CD4-positive, CD25-positive, alpha-beta regulatory T cell (primary cell): ENCODE results near the gene AUTS2. TPM values are rescaled to one million over a fixed set of nuclear protein-coding genes. Genes with fewer than 3 reads are reported as not detected.
"Not testable (repeated sequence)": the region's sequence is repeated elsewhere in the genome, so short reads cannot be mapped to it uniquely, and the experiment has no call there.

ENCODE experiments used
- ATAC-seq, 2 donors: fragments of 150-1000 bp; cut with Tn5 transposase; one replicate each; pipeline ENCODE4 v1.10.0; 2021; ENCODE audit warnings: low read depth in 2 of 2, moderate number of reproducible peaks in 2 of 2, moderate library complexity in 1 of 2
- DNase-seq, 3 donors: peaks; one replicate each; pipeline versions ENCODE4 v3.0.0 to v3.0.0-alpha.2; 2012 to 2022; ENCODE audit warnings: mixed read lengths in 1 of 3
- H3K27ac ChIP-seq: one replicate; pipeline ENCODE4 v1.7.0; 2013; ENCODE audit warnings: mild to moderate bottlenecking, low read length; ENCODE audit not compliant: insufficient read depth, poor library complexity, severe bottlenecking
- H3K27me3 ChIP-seq: one replicate; pipeline ENCODE4 v1.7.0; 2013; ENCODE audit warnings: low read length; ENCODE audit not compliant: control insufficient read depth, insufficient read depth
- H3K36me3 ChIP-seq: one replicate; pipeline ENCODE4 v1.7.0; 2013; ENCODE audit warnings: mild to moderate bottlenecking, low read length, moderate library complexity; ENCODE audit not compliant: control insufficient read depth, insufficient read depth
- H3K4me1 ChIP-seq: 2 replicates; pipeline ENCODE4 v1.7.0; 2013; ENCODE audit warnings: mild to moderate bottlenecking, low read length; ENCODE audit not compliant: insufficient read depth, control insufficient read depth, poor library complexity, severe bottlenecking
- H3K4me3 ChIP-seq: one replicate; pipeline ENCODE4 v1.7.0; 2013; ENCODE audit warnings: low read depth, mild to moderate bottlenecking, low read length, moderate library complexity
- H3K9me3 ChIP-seq, 2 experiments: 1 replicate in 1 of 2; 2 replicates in 1 of 2; pipeline ENCODE4 v1.7.0; 2013; ENCODE audit warnings: low read length in 2 of 2, mild to moderate bottlenecking in 1 of 2, moderate library complexity in 1 of 2; ENCODE audit not compliant: control insufficient read depth in 2 of 2
- H3K27ac Mint-ChIP-seq, 3 donors: one replicate each; pipeline ENCODE4 v1.8.0; 2020 to 2022; ENCODE audit warnings: mild to moderate bottlenecking in 3 of 3, mixed read lengths in 3 of 3, moderate library complexity in 2 of 3
- H3K27me3 Mint-ChIP-seq: one replicate; pipeline ENCODE4 v1.8.0; 2022; ENCODE audit warnings: mild to moderate bottlenecking, mixed read lengths
- H3K36me3 Mint-ChIP-seq: one replicate; pipeline ENCODE4 v1.8.0; 2020; ENCODE audit warnings: mixed read lengths
- H3K4me1 Mint-ChIP-seq, 4 donors: one replicate each; pipeline ENCODE4 v1.8.0; 2020 to 2022; ENCODE audit warnings: mixed read lengths in 4 of 4, mild to moderate bottlenecking in 1 of 4
- H3K4me3 Mint-ChIP-seq, 4 donors: one replicate each; pipeline ENCODE4 v1.8.0; 2020 to 2022; ENCODE audit warnings: mild to moderate bottlenecking in 4 of 4, mixed read lengths in 4 of 4, moderate library complexity in 3 of 4
- H3K9me3 Mint-ChIP-seq, 7 donors: one replicate each; pipeline ENCODE4 v1.8.0; 2020 to 2022; ENCODE audit warnings: mixed read lengths in 7 of 7, mild to moderate bottlenecking in 3 of 7, moderate library complexity in 2 of 7
- polyA plus RNA-seq, 4 donors: library from polyadenylated mRNA; unstranded; fragments of 300-500 nt; fragmentation: Illumina TruSeq; gene quantifications; one replicate each; pipeline ENCODE4 v1.2.3, GENCODE V29; 2021
- total RNA-seq: library from RNA; stranded (reverse); gene quantifications from one replicate; pipeline ENCODE4 v1.2.3, GENCODE V29; 2022

AUTS2 gene
- total and polyA plus RNA-seq, 5 donors from 2014 or later, result 0.47 to 32.4 (median 0.74) TPM

DNA sequence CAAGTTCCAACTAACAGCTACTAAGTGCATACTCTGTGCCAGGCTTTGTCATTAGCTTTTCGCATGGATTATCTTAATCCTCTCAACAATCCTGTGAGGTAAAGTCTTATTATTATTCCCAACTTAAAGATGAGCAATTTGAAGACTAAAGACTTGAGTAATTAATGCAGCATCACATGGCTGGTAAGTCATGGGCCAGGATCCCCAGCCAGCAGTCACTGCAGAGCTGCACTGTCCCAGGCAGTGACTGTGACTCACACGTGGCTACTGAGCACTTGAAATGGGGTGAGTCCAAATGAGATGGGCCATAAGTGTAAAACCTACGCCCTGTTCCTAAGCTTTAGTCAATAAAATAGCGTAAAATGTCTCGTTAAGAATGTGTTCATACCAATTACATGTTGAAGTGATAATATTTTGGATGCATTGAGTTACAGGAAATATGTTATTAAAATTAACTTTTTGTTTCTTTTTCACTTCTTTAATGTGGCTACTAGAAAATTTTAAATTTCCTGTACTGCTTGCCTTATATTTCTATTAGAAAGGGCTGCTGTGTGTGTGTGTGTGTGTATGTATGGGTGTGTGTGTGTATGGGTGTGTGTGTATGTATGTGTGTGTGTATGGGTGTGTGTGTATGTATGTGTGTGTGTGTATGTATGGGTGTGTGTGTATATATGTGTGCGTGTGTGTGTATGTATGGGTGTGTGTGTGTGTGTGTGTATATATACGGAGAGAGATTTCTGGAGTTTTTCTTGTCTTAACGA, 756.3 kb downstream of the AUTS2 start:
- peaks cover 6 to 26% (median 10%) of the 10 kb centered on the region in 4 donors for H3K4me1 Mint-ChIP-seq
- ATAC-seq, result peak in 1 of 2 donors; percentile 37
- H3K27me3 Mint-ChIP-seq, result no peaks in the 10 kb centered on the region
- peaks cover 0 to 10% (median 2%) of the 10 kb centered on the region in 7 donors for H3K9me3 Mint-ChIP-seq
- Histone ChIP-seq H3K27ac (no peak overlapping the region), H3K4me3 (peak overlapping the region; percentile 15), H3K9me3 (no peaks in the 10 kb centered on the region), H3K36me3 (no peaks in the 10 kb centered on the region), H3K4me1 (no peaks in the 10 kb centered on the region), H3K27me3 (no peaks in the 10 kb centered on the region)
- H3K4me3 Mint-ChIP-seq, result peak overlapping the region in 2 of 4 donors; percentile 3 to 6
- H3K36me3 Mint-ChIP-seq, result no peaks in the 10 kb centered on the region
- peak overlapping the region in 2 of 3 donors; percentile 0 to 78 for H3K27ac Mint-ChIP-seq
- peak in 2 of 3 donors; percentile 14 to 37 for DNase-seq

- Mint-ChIP-seq H3K27me3 (no peaks in the 10 kb centered on the region), H3K36me3 (no peaks in the 10 kb centered on the region), H3K27ac (peak overlapping the region in 1 of 3 donors; percentile 27), H3K4me3 (peak overlapping the region in 2 of 4 donors; percentile 6 to 22), H3K4me1 (peaks cover 6 to 26% (median 10%) of the 10 kb centered on the region in 4 donors), H3K9me3 (peaks cover 0 to 8% (median 1%) of the 10 kb centered on the region in 7 donors)
- H3K4me3 ChIP-seq, result no peak overlapping the region
- H3K4me1 ChIP-seq, result no peaks in the 10 kb centered on the region
- H3K27ac ChIP-seq, result no peak overlapping the region
- no peak for DNase-seq
- H3K9me3 ChIP-seq, result no peaks in the 10 kb centered on the region
- no peak for ATAC-seq
- no peaks in the 10 kb centered on the region for H3K27me3 ChIP-seq
- H3K36me3 ChIP-seq, result no peaks in the 10 kb centered on the region
Measured at GRCh38 chr7:70355198-70356020, 757.1 kb downstream of the AUTS2 start.

DNA sequence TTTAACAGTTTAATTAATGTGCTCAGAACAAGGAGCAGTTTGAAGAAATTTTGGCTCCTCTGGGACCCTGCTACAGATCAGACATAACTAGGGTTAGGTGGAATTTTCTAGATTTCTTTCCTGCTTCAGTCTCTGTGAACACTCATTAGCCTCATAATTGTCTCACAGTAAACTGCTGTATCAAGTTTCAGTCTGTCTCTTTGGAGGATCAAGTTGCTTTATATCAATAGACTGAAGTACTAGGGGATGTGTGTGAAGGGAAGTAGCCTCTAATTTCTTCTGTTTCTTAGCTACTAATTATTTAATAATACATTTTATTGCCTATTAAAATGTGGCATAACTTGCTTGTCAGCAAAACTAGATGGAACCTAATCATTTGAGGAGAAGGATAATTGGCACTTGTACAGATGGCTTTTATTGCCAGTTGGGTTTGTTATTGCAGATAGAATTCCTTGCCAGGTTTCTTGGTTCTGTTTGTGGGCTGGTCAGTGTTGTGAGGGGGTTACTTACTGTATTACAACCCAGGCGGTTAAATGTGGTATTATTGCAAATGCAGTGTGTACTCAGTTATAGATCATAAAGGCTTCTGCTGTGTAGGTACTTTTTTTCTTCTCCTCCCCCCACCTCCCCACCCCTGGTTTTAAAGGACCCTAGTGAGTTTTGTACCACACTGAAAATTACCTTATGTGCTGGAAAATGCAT, 758.0 kb downstream of the AUTS2 start:
- Mint-ChIP-seq H3K36me3 (no peaks in the 10 kb centered on the region), H3K9me3 (peaks cover 0 to 6% (median 0%) of the 10 kb centered on the region in 7 donors), H3K27ac (peak overlapping the region in 1 of 3 donors; percentile 27), H3K4me3 (no peak overlapping the region), H3K4me1 (peaks cover 6 to 26% (median 10%) of the 10 kb centered on the region in 4 donors), H3K27me3 (no peaks in the 10 kb centered on the region)
- no peak overlapping the region for H3K4me3 ChIP-seq
- H3K36me3 ChIP-seq, result no peaks in the 10 kb centered on the region
- DNase-seq (no peak), ATAC-seq (no peak)
- no peaks in the 10 kb centered on the region for H3K4me1 ChIP-seq
- H3K27me3 ChIP-seq, result no peaks in the 10 kb centered on the region
- no peak overlapping the region for H3K27ac ChIP-seq
- no peaks in the 10 kb centered on the region for H3K9me3 ChIP-seq

DNA sequence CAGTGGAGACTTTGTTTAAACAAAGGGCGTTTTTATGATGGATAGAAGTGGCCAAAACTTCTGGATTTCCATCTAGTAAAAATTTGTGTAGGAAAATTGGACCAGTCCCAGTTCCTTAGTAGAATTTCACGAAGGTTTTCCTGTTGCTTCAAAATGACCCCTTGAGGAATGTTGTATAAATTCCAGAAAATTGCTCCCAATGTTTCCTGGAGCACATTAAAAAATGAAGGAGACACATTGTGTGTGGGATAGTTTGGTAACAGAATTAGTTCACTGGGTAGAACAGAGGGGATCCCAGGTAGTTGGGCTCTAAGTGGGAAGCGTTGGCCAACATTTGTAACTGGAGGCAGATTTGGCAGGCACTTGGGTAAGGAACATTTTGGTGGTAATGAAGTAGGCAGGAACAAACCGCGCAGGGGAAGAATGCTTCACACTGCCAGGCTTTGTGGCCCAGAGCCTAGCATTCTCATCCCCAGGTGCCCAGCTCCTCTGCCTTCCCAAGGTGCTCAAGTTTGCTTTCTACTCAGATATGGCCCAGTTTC, 758.6 kb downstream of the AUTS2 start:
- ATAC-seq (no peak), DNase-seq (no peak)
- Histone ChIP-seq H3K27me3 (no peaks in the 10 kb centered on the region), H3K27ac (no peak overlapping the region), H3K4me1 (no peaks in the 10 kb centered on the region), H3K9me3 (no peaks in the 10 kb centered on the region), H3K36me3 (no peaks in the 10 kb centered on the region), H3K4me3 (no peak overlapping the region)
- no peak overlapping the region for H3K4me3 Mint-ChIP-seq
- H3K36me3 Mint-ChIP-seq, result no peaks in the 10 kb centered on the region
- peaks cover 0 to 8% (median 0%) of the 10 kb centered on the region in 7 donors for H3K9me3 Mint-ChIP-seq
- H3K4me1 Mint-ChIP-seq, result peaks cover 8 to 29% (median 16%) of the 10 kb centered on the region in 4 donors
- no peaks in the 10 kb centered on the region for H3K27me3 Mint-ChIP-seq
- H3K27ac Mint-ChIP-seq, result peak overlapping the region in 1 of 3 donors; percentile 32

- Mint-ChIP-seq H3K9me3 (peaks cover 0 to 8% (median 2%) of the 10 kb centered on the region in 7 donors), H3K27me3 (no peaks in the 10 kb centered on the region), H3K27ac (no peak overlapping the region), H3K36me3 (no peaks in the 10 kb centered on the region), H3K4me1 (peaks cover 2 to 13% (median 8%) of the 10 kb centered on the region in 4 donors), H3K4me3 (no peak overlapping the region)
- Histone ChIP-seq H3K27ac (no peak overlapping the region), H3K4me3 (no peak overlapping the region), H3K27me3 (no peaks in the 10 kb centered on the region), H3K9me3 (no peaks in the 10 kb centered on the region), H3K36me3 (no peaks in the 10 kb centered on the region), H3K4me1 (no peaks in the 10 kb centered on the region)
- no peak for ATAC-seq
- no peak for DNase-seq
Measured at GRCh38 chr7:70360557-70360956, 762.3 kb downstream of the AUTS2 start.

DNA sequence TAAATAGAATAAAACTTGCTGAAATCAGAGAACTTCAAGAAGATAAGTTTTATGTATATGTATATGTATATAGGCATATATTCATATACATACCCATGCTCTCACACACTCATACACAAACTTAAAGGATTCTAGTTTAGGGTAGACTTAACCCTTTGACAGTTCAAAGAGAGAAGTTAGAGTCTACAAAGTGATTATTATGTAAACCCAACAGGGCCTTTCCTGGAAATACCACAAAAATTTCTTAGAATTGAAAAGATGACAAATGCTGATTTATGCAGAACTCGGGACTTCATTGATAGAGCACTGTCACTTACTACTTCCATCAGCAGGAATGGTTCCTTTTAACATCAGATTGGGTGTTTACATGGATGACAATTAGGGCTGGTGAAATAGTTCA, 763.5 kb downstream of the AUTS2 start:
- peaks cover 0 to 11% (median 4%) of the 10 kb centered on the region in 7 donors for H3K9me3 Mint-ChIP-seq
- no peaks in the 10 kb centered on the region for H3K9me3 ChIP-seq
- no peak overlapping the region for H3K4me3 Mint-ChIP-seq
- no peak overlapping the region for H3K27ac ChIP-seq
- H3K36me3 Mint-ChIP-seq, result no peaks in the 10 kb centered on the region
- H3K4me3 ChIP-seq, result no peak overlapping the region
- no peak overlapping the region for H3K27ac Mint-ChIP-seq
- ATAC-seq (no peak), DNase-seq (peak in 1 of 3 donors; percentile 69)
- no peaks in the 10 kb centered on the region for H3K36me3 ChIP-seq
- peaks cover 4% of the 10 kb centered on the region for H3K27me3 Mint-ChIP-seq
- no peaks in the 10 kb centered on the region for H3K4me1 ChIP-seq
- H3K27me3 ChIP-seq, result no peaks in the 10 kb centered on the region
- peaks cover 2 to 10% (median 7%) of the 10 kb centered on the region in 4 donors for H3K4me1 Mint-ChIP-seq

- not testable (repeated sequence) for H3K4me1 ChIP-seq, H3K36me3 ChIP-seq, ATAC-seq, H3K4me3 ChIP-seq, H3K27me3 ChIP-seq, H3K27ac Mint-ChIP-seq, H3K9me3 ChIP-seq, H3K4me1 Mint-ChIP-seq, H3K36me3 Mint-ChIP-seq, H3K27me3 Mint-ChIP-seq, H3K4me3 Mint-ChIP-seq, DNase-seq, H3K27ac ChIP-seq
- H3K9me3 Mint-ChIP-seq, result peaks cover 0 to 11% (median 3%) of the 10 kb centered on the region in 7 donors
Measured at GRCh38 chr7:70364393-70364792, 766.1 kb downstream of the AUTS2 start.
